Amniotic stem cell (primary cell): ENCODE data around the gene ZNF22.
A peak's percentile ranks its signal among the peaks of the same experiment; 100 is the strongest.
"Not testable (repeated sequence)": the region's sequence is repeated elsewhere in the genome, so short reads cannot be mapped to it uniquely, and the experiment has no call there.

Experiments used
- DNase-seq: peaks from one replicate; lab custom pipeline; 2025; lab: John Stamatoyannopoulos, UW

The ZNF22 gene

DNA sequence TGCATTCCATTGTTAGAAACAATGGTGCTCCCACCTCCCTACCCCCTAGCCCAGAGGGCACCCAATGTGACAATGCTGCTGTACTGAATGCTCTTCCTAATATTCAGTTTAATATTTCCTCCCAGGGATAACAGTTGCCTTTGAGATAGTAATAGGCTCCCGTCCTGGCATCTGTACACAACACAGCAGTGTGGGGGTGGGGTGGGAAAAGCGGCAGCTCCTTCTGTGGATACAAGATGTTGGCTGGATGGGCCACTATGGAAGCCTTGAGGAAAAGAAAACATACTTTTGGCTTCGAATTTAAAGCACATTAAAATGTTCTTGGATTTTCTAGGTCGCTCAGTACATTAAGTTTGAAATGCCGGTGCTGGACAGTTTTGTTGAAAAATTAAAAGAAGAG, 9.2 kb upstream of the ZNF22 start:
- no peak for DNase-seq

- DNase-seq = no peak
Observed at GRCh38 chr10:44992070-44992731, 8.5 kb upstream of the ZNF22 start.

DNA sequence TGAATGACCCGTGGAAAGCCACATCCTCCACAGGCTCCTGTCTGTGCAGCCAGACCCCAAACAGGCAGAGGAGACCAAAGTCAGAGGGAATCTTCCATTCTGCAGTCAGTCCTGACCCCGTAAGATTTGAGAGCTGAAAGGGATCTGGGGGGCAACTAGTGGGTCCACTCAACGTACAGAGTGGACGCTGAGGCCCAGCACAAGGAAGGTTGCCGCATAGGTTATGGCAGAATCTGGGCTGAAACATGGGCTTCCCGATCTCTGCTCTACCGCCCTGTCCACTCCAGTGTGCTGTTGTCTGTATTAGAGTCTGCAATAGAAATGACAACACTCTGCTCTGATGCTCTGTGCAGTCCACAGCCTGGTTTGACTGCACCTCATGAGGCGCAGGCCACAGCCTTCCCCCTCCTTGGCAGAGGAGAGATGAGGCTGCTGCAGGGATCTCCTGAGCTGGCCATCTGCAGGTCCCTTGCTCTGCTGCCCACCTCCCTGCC, 7.9 kb upstream of the ZNF22 start:
- no peak for DNase-seq

GRCh38 chr10:44993226-44993921, 7.3 kb upstream of the ZNF22 start:
- no peak for DNase-seq

- DNase-seq = no peak
Observed at GRCh38 chr10:44993922-44994751, 6.6 kb upstream of the ZNF22 start.

DNA sequence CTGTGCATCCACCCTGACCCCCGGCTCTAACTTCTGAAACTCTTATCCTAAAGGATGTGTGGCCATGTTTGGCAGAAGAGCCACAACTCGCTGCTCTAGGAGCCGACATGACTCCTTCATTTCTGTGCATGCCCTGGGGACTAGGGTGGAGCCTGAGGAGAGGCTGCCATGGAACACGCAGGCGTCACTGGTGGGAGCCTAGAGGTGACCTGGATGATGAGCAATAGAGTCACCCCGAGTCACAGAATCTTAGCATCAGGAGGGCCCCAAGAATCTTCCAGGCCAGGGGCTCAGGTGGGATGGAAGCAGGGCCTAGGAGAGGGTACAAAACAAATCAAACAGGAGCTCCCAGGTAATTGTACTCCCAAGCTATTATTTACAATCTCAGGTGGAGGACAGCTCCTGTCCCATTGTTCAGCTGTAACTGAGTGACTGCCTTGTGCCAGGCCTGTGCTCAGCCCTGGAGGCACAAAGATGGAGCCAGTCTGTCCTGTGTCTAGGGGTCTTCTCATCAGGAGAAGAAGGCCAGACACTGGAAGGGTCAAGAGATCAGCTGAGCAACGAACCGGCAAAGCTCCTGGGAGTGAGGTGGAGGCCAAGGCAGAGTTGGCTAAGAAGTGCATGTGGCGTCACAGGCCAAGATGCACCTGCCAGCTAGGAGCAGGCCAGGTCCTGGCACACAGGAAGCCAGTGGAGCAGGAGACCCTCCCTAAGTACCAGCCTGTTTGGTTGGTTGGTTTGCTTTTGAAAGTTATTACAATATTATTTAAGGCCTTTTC, 5.8 kb upstream of the ZNF22 start:
- DNase-seq = no peak

DNA sequence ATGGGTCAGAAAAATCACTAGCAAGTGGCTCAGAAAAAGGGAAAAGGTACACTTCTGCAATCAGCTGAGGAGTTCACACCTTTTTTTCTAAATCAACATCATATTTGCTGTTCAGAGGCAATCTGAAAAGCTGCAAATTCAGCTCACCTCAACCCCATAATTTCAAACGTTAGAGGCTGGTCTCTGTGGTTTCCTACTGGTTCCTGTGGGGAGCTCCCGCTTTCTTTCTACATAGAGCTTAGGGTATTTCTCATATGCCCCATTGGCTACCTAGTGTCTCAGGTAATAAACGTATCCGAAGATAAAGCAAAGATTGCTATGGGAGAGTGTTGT, 5.2 kb upstream of the ZNF22 start:
- DNase-seq = no peak

DNA sequence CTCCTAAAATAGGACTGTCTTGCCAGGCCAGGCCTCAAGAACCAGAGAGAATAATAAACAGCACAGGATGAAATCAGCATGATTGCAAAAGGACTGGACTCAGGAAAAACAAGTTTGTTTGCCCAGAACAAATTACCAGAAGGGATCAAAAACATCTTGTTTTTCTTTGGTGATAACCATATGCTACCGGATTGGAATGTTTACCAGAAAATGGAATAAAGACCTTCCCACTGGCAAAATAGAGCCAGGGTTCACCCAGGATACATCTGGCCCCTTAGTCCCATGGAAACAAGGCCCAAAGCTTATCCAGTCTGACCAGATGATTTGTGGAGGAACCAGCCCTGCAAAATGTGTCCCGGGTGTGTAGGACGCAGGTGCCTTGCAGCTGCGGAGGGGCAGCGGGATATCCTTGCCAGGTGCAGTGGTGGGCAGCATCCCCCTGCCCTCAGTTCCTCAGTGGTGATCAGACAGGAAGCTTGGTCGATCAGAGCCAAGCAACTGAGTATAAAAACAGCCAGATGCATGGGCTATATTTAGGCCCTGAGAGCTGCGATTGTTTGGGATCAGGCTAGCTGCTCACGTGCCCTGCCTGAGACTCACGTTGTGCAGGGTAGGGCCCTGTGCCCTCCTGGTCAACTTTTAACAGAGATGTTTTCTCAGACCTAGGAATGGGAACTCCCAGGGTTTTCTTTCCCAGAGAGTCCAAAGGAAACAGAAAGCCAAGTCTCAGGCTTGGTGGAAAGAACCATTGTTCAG, 4.6 kb upstream of the ZNF22 start:
- DNase-seq = no peak

GRCh38 chr10:44997105-44997748, 3.5 kb upstream of the ZNF22 start:
- DNase-seq = no peak

DNA sequence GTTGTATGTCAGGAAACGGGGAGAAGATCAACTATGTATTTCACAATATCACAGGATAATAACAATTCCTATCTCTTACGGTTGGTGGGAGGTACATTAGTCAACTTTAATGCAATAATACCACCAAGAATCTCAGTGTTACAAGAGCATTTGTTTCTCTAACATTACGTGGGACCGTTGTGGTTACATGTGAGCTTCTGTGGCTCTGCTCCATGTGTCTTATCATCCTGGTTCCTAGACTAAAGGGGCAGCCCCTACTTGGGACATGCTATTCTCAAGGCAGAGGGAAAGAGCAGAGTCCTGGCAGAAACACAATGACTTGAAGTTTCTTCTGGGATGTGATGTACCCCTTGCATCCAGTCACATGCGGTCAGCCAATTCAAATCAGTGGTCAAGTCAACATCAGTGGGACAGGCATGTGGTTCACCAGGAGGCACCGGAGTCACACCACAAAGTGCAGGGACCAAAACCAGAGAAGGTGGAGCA, 2.5 kb upstream of the ZNF22 start:
- DNase-seq = no peak

GRCh38 chr10:45000138-45000751, 478 bp upstream of the ZNF22 start:
- no peak for DNase-seq

DNA sequence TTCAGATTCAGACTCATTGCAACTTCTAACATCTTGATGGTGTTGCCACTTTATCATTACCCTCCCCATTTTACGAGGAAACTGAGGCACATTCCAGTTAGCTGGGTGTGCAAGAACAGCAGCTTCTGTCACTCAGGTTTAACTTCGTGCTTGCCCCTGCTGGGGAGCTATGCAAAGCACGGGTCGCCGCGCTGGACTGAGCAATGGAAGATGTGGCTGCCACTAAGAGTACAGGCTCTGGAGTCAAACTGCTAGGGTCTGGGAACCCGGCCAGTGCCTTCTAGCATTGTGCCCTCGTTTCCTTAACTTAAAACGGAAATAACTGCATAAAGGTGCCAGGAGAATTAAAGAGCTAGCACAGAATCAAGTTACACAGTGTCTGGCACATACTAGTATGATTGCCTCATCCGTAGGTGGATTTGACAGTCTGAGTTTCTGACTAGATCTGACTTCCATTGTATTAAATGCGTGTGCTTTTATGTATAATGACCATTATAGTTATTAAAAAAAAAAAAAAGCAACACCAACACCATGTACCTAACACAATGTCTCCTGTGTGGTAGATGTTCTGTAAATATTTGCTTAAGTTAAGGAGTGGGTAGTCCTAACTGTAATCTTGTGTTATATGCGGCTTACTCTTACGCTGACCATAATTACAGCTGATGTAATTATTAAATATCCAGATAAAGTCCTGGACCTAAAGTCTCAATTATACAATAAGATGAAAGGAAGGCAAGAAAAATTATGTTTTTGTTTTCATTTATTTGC, 842 bp downstream of the ZNF22 start:
- no peak for DNase-seq

DNA sequence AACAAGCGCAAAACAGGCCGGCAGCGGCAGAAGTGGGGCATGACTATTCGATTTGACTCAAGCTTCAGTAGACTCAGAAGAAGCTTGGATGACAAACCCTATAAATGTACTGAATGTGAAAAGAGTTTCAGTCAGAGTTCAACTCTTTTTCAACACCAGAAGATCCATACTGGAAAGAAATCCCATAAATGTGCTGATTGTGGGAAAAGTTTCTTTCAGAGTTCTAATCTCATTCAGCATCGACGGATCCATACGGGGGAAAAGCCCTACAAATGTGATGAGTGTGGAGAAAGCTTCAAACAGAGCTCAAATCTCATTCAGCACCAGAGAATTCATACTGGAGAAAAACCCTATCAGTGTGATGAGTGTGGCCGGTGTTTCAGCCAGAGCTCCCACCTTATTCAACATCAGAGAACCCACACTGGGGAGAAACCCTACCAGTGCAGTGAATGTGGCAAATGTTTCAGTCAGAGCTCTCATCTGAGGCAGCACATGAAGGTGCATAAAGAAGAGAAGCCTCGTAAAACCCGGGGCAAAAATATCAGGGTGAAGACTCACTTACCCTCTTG, 2.8 kb downstream of the ZNF22 start:
- no peak for DNase-seq

DNA sequence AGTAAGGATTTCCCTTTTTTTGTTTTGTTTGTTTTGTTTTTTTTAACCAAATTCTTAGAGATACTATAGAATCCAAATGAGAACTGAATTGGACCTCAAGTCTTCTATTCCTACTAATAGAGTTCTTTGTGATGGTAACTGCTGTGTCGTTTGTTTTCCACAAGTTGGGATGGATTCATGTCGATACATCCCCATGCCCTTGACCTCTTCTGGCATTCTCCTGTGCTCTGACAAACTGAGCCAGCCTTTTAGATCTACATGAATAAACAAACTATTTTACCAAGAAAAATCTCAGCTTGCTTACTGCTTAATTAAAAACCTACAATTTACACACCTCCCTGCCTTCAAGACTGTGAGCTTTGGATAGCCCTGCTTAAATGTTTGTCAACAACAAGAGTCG, 3.9 kb downstream of the ZNF22 start:
- no peak for DNase-seq

- no peak for DNase-seq
Observed at GRCh38 chr10:45005284-45005683, 4.6 kb downstream of the ZNF22 start.

DNA sequence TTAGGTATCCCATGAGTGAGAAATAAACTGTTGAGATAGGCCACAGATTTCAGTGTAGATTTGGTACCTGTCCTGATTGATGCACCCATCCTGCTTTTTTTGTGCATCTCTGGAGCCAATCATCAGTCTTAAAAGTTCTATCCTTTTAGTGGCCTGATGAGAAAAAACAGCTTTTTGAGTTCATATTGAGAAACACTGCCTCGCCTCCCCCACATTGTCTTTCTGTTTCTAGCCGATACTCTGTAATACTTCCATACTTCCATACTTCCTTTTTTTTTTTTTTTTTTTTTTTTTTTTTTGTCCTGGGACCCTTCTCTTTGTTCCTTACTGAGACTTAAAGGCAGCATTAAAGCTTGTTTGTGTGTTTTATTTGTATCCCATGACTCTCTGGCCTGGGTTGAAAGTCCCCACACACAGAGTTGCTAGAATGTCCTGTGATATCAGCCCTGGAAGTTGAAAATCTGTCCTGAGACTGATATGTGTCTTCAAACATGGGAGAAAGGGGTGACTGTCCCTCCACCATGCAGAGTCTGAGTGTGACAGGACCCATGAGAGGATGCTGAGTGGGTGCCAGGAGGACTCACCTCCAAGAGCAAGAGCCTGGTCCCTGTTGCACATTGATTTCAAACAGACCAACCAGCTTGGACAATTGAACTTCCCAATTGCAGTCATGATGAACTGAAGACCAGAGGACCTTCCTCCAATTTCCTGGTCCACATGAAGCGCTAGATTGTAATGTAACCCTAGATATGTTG, 5.7 kb downstream of the ZNF22 start:
- DNase-seq = no peak

- peak; percentile 70 for DNase-seq
Observed at GRCh38 chr10:45008524-45009161, 7.9 kb downstream of the ZNF22 start.

GRCh38 chr10:45014557-45014956, 13.8 kb downstream of the ZNF22 start:
- DNase-seq = not testable (repeated sequence)
